NCI-H2196 (cell line): ENCODE measurements around the gene EFHD2.
"Not testable (repeated sequence)": the region's sequence is repeated elsewhere in the genome, so short reads cannot be mapped to it uniquely, and the experiment has no call there.

Experiments
- DNase-seq: peaks from one replicate; lab custom pipeline; 2025; ENCODE audit not compliant: unreplicated experiment; lab: John Stamatoyannopoulos, UW

Gene EFHD2

DNA sequence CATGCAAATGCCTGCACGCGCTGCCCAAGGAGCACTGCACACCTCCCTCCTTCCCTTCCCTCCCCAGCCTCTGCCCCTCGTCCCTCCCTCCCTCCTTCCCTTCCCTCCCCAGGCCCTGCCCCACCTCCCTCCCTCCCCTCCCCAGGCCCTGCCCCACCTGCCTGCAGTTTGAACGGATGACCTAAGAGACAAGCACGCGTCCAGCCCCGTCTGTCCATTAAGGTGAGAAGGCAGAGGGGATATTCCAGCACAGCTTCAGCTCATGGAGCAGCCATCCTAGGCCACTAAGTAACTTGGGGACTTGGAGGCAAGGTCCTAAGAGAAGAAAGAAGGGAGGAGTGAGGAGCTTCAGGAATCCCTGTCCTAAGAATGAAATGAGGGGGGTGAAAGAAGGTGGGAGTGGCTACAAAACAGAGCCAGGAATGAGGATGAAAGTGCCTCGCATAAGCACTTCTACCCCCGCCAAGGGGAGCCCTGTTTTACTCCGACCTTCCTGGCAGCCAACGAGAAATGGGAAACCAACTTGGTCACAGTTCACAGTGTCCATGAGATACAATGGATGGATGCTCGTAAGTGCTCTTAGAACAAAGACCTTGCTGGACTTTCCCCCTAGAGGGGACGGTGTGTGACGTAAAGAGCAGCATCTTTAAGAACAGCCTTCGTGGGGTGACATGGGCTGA is 21.3 kb upstream of the EFHD2 start:
- no peak for DNase-seq

GRCh38 chr1:15389828-15390227 is 19.9 kb upstream of the EFHD2 start:
- not testable (repeated sequence) for DNase-seq

GRCh38 chr1:15390667-15391066 is 19.0 kb upstream of the EFHD2 start:
- no peak for DNase-seq

DNA sequence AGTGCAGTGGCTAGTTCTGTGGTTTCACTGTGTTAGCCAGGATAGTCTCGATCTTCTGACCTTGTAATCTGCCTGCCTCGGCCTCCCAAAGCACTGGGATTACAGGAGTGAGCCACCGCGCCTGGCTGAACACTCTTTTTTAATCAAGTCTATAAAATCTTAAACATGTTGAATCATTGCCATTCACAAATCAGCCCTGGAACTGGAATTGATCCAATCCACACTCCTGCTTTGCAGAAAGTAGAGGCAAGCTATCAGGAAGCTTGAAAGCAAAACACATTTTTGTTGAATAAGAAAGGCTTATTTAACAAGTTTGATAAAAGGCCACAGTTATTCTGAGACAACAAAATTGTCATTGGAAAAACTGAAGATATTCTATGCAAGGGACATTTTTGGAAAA is 18.3 kb upstream of the EFHD2 start:
- no peak for DNase-seq

DNA sequence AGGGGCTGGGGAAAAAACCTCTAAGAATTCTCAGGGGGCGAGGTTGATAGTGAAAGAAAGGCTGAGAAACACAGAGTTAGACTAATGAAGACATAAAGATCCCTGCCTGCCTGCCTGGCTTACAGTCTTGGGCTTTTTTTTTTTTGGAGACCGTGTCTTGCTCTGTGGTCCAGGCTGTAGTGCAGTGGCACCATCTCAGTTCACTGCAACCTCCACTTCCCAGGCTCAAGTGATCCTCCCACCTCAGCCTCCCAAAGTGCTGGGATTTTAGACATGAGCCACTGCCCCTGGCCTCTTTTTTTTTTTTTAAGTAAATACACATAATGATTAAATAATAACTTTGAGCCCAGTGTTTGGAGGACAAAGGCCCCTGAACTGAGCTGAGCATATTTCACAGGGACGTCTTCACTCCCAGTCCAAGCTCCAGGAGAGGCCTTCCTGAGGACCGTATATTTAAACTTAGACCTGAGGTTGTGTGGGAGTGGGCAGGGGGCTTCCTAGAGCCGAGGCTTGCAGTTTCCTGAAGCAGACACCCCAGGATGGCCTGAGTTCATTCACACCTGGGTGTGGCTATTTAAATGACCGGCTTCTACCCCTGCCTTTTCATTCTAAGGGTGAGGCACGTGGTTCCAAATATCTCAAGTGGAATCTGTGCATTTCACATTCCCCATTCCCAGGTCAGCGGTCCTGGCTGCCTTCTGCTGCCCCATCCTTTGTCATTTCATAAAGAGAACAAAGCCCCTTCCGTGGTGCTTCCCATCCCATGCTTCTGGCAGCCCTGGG is 16.0 kb upstream of the EFHD2 start:
- DNase-seq, result no peak

- DNase-seq, result no peak
These were observed 15.4 kb upstream of the EFHD2 start for GRCh38 chr1:15394258-15394690.

GRCh38 chr1:15397236-15397635 is 12.5 kb upstream of the EFHD2 start:
- DNase-seq, result no peak

- DNase-seq, result no peak
These were observed 10.0 kb upstream of the EFHD2 start for GRCh38 chr1:15399710-15400109.

DNA sequence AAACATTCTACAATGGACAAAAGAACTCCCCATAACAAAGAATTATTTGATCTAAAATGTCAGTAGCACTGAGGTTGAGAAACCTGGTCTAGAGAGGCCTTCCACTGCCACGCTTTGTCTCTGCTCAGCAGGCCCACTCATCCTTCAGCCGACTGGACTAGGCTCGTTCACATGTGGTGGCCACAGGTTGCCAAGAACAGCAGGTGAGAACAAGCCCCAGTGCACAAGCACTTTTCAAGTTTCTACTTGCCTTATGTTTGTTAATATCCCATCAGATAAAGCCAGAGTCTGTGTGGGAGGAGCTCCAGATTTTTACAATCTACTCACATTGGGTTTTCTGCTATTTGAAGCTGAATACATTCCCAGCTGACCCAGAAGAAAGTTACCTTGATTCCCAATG is 9.1 kb upstream of the EFHD2 start:
- peak; percentile 93 for DNase-seq

DNA sequence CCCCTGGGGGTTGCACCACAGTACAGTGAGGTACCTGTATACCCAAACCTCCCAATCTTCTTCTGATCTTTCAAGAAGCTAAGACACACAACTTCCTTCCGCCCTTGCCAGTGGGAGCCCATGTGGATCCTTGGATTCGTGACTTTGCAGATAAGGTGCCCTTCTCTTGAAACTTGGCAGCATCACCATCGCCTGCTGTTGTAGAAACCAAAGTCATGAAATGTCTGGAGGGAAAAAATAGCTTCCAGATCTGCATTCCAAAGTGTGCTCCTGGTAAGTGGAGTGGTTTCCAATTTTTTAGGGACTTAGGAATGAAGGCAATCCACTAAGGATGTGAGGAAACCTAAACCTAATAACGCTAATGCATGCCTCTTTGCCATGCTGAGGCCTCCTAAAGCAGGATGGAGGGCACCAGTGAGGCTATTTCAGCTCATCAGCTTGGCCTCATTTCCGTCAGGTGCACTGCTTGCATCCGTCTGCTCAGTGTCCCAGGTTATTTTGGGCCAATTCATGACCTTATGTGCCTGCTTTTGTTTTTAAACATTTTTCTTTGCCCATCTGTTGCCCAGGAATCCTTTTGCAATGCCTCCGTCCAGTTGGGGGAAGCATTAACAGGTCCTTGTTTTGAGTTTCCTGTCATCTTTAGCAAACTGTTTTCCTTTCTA is 8.2 kb upstream of the EFHD2 start:
- no peak for DNase-seq

DNA sequence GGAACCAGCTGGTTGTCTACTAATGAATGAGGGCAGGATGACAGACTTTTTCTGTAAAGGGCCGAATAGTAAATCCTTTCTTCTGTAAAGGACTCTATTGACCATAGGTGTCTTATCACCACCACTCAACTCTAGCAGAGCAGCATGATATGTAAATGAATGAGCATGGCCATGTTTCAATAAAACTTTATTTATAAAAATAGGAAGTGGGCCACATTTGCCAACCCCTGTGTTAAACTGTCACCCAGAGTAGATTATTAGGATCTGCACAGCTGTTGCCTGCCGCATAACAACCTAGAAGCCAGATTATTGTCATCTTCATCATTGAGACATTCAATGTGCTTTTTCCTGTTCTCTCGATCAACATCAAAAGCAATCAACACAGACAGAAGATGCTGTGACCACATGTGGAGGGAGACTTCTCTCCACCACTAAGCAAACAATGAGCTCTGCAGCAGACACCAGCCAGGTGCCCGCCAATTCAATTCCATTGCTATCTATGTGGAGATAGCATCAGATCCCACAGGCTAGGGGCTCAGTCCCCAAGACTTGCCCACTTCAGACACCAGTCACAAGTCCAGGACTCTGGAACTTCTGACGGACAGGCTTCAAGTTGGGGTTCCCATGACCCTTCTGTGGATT is 6.8 kb upstream of the EFHD2 start:
- DNase-seq, result no peak

GRCh38 chr1:15403962-15404580 is 5.6 kb upstream of the EFHD2 start:
- DNase-seq, result no peak

DNA sequence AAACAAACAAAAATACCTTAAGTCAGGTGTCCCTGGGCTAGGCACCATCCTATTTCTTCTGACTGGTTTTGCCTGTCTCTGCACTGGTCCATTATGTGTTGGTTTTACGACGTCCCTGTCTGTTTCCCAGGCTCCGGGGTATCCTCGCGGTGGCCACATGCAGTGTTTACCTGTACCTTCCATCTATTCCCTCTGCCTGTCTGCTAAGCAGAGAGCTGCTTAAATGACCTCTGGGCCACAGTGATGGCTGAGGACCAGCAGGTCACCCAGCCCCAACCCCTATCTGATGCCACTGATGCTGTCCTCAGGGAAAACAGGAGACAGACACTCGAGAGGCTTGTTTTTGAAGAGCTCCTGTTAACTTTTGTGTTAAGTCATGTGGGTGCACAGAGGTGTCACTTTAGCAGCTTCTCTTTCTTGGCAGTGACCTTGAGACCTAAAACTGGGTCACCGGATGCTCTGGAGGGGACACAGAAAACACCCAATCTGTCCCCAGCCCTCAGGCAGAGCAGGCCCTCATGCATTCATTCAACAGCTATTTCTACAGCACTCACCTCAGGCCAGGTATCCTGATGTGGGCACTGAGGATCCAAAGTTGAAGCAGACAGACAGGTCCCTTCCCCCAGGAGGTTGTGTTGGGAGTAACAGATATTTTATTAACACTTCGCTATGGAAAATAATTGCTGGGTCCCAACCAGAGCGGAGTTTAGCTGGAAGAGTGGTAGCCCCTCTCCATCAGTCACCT is 4.4 kb upstream of the EFHD2 start:
- no peak for DNase-seq

DNA sequence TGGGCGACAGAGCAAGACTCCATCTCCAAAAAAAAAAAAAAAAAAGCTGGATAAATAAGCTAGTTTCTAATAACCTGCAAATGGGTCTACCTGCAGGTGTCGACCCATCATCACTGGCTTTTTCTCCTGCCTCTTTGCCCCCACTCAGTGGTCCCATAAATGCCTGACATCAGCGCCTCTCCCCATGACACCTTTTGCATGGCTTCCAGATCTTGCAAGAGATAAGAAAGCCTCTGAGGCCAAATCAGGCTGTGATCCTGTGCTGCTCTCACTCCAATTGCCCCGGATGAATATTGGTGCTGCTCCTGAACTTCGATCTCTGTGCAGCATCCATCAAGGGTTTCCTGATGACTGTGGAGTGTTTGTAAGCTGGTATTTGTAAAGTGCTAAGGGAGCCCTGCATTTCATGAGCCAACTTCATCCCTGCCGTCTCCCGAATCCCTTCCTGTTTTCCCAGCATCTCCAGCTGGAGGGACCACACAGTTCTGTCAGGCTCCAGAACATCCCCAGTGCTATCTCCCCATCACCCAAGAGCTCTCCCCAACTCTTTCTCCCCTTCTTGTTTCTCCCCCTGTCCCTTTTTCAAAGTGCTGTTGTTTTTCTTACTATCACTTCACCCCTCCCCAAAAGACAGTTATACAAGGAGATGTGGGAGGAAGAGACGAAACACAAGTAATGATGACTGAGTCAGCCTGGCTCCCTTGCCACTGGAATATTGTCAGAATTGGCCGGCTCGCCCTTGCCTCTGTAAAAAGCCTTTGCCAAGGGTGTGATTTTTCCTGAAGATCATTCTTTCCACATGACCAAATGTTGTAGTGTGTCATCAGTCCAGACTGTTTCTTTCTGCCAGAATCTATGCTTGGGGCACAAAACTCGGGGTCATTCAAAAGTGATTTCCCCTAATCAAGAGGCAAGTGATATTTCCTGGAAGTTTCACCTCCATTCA is 2.8 kb upstream of the EFHD2 start:
- no peak for DNase-seq

GRCh38 chr1:15407580-15407979 is 2.1 kb upstream of the EFHD2 start:
- no peak for DNase-seq

DNA sequence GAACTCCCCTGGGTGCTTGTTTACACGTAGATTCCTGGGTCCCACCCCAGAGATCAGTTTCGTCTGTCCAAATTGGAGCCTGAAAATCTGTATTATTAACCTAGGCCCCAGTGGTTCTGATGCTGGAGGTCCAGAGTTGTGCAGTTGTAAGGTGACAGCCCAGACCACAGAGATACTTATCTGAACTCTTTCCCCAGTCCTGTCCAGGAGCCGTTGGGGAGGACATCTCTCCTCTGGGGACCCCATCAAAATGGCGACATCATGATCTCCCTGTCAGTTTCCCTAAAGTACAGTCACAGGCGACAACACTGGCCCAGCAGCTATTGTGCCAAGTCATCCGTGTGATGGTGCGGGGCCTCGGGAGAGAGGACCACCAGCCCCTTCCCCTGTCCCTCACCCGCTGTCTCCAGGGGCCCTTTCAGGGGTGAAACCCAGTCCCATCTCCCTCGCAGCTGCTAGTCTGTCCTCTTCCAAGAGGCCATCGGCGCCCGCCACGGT is 749 bp upstream of the EFHD2 start:
- no peak for DNase-seq

GRCh38 chr1:15410223-15410883 is 665 bp downstream of the EFHD2 start:
- no peak for DNase-seq

DNA sequence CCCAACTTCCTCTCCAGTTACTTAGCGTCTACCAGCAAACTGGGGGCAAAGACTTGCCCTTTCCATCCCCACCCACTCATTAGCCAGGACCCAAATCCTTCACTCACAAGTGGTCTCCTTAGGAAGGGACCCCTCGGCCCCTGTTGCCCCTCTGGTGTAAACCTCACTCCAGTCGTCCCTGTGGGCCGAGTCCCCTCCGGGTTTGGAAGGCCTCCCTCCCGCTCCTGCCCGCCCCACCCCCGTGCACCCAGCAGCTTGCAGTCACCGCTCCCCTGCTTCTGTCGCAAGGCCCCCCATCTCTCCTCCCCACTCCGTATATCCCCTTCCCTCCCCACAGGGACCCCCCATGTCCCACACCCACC is 1.2 kb downstream of the EFHD2 start:
- no peak for DNase-seq
